ENCODE results near the gene YPEL2. TPM values are rescaled to one million over a fixed set of nuclear protein-coding genes. Genes with fewer than 3 reads are reported as not detected.

Gene YPEL2
- total RNA-seq, 6 experiments from 2014 or later, result 2.9 to 8.8 (median 4.6) TPM

DNA sequence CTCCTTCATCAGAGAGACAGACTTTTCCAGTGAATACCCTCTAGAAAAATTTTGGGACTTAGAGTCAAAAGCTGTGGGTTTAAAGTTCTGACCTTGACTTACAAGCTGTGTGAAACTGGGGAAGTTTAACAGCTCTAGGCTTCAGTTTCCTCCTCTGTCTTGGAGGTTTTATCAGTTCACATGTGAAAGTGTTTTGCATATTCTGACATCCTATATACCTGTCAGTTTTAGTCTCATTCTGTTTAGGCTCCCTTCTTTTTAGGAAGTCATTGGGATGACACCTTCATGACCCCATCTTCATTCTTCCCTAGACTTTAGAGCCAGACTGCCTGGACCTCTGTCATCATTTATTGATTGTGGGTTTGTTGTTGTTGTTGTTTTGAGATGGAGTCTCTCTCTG, 44.4 kb downstream of the YPEL2 start:
- H3K27ac Mint-ChIP-seq, result no peak overlapping the region
- no peak overlapping the region for H3K4me3 Mint-ChIP-seq
- H3K27me3 Mint-ChIP-seq (ENCODE audit: insufficient read depth), result no peaks in the 10 kb centered on the region
- H3K36me3 Mint-ChIP-seq (ENCODE audit: low read depth), result peaks cover 10% of the 10 kb centered on the region; the same call in 1 of the 2 replicates
- peaks cover 83% of the 10 kb centered on the region for H3K4me1 Mint-ChIP-seq (ENCODE audit: low read depth)
- TF ChIP-seq, protein P1, sequence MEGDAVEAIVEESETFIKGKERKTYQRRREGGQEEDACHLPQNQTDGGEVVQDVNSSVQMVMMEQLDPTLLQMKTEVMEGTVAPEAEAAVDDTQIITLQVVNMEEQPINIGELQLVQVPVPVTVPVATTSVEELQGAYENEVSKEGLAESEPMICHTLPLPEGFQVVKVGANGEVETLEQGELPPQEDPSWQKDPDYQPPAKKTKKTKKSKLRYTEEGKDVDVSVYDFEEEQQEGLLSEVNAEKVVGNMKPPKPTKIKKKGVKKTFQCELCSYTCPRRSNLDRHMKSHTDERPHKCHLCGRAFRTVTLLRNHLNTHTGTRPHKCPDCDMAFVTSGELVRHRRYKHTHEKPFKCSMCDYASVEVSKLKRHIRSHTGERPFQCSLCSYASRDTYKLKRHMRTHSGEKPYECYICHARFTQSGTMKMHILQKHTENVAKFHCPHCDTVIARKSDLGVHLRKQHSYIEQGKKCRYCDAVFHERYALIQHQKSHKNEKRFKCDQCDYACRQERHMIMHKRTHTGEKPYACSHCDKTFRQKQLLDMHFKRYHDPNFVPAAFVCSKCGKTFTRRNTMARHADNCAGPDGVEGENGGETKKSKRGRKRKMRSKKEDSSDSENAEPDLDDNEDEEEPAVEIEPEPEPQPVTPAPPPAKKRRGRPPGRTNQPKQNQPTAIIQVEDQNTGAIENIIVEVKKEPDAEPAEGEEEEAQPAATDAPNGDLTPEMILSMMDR (IDR thresholded peaks at IDR 0.05), result no peak
- no peaks in the 10 kb centered on the region for H3K9me3 Mint-ChIP-seq
- no peak for DNase-seq

DNA sequence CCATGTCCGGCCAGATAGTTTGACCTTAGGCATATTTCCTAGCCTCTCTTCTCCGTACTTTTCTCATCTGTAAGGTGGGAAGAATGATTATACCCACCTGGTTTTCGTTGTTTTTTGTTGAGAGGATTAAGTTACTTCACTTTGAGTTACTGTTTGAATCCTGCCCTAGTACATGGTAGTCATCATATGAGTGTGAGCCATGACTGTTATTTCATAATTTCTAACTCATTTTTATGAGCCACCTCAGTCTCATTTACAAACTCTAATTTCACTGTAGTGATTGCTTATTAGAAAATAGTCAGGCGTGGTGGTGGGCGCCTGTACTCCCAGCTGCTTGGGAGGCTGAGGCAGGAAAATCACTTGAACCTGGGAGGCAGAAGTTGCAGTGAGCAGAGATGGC, 45.1 kb downstream of the YPEL2 start:
- Mint-ChIP-seq H3K9me3 (no peaks in the 10 kb centered on the region), H3K27ac (no peak overlapping the region), H3K27me3 (ENCODE audit: insufficient read depth) (no peaks in the 10 kb centered on the region), H3K4me1 (ENCODE audit: low read depth) (peaks cover 80% of the 10 kb centered on the region), H3K4me3 (no peak overlapping the region), H3K36me3 (ENCODE audit: low read depth) (peaks cover 10% of the 10 kb centered on the region; the same call in 1 of the 2 replicates)
- no peak for DNase-seq
- TF ChIP-seq, protein P1 (IDR thresholded peaks at IDR 0.05), result no peak

DNA sequence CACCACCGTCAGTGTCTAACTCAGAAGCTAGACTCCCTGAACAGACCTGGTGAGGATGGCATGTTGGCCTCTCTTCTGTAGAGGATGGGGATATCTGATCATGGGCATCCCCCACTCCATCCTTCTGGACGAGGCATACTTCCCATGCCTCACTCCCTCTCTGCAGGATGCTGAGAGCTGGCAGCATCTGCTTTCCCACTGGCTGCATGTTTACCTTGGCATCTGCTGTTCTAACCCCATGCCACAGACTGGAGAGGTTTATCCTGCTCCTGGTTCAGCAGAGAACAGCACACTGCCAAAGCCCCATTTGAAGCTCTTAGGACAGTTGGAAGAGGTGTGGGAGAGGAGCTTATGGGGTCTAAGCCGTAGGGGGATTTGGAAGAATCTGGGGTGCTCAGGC, 46.0 kb downstream of the YPEL2 start:
- no peak for DNase-seq
- peaks cover 77% of the 10 kb centered on the region for H3K4me1 Mint-ChIP-seq (ENCODE audit: low read depth)
- H3K4me3 Mint-ChIP-seq, result no peak overlapping the region
- peaks cover 10% of the 10 kb centered on the region; the same call in 1 of the 2 replicates for H3K36me3 Mint-ChIP-seq (ENCODE audit: low read depth)
- H3K9me3 Mint-ChIP-seq, result no peaks in the 10 kb centered on the region
- no peaks in the 10 kb centered on the region for H3K27me3 Mint-ChIP-seq (ENCODE audit: insufficient read depth)
- TF ChIP-seq, protein P1 (IDR thresholded peaks at IDR 0.05), result no peak
- peak overlapping the region; percentile 84 for H3K27ac Mint-ChIP-seq

DNA sequence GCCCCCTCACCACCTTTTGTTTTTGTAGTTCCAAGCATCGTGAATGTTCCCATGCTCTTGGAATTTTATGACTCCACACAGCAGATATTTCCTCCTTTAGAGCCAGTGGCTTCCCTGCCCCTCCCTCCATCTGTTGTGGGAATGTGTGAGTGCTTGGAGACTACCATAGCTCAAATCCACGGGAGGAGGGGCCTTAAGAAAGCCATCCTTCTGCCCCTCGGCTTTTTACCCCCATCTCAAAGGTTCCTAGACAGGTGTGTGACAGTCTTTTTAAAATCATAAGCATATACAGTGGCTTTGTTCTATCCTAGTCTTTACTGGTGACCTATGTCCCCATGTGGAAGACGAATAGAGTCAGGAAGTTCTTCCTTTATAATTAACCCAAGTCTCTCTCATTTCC, 47.2 kb downstream of the YPEL2 start:
- TF ChIP-seq, protein P1 (IDR thresholded peaks at IDR 0.05), result no peak
- H3K4me3 Mint-ChIP-seq, result peak overlapping the region; percentile 57
- peak; percentile 63 for DNase-seq
- peaks cover 10% of the 10 kb centered on the region; the same call in 1 of the 2 replicates for H3K36me3 Mint-ChIP-seq (ENCODE audit: low read depth)
- H3K4me1 Mint-ChIP-seq (ENCODE audit: low read depth), result peaks cover 64% of the 10 kb centered on the region
- no peaks in the 10 kb centered on the region for H3K9me3 Mint-ChIP-seq
- peak overlapping the region; percentile 84 for H3K27ac Mint-ChIP-seq
- H3K27me3 Mint-ChIP-seq (ENCODE audit: insufficient read depth), result no peaks in the 10 kb centered on the region

DNA sequence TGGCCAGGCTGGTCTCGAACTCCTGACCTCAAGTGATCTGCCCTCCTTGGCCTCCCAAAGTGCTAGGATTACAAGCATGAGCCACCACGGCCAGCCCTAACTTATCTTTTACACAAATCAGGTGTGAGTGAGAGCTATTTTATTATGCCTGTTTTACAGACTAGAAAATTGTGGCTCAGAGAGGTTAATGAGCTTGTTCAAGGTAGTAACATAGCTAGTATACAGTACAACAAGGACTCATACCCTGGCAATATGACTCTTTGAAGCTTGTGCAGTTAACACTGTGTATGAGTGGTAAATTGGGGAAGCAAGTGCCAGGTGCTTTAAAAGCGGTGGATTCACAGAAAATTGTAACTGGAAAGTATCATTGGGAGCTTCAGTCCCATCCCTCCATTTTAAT, 49.0 kb downstream of the YPEL2 start:
- Mint-ChIP-seq H3K4me3 (no peak overlapping the region), H3K27ac (no peak overlapping the region), H3K4me1 (ENCODE audit: low read depth) (peaks cover 50% of the 10 kb centered on the region), H3K27me3 (ENCODE audit: insufficient read depth) (no peaks in the 10 kb centered on the region), H3K36me3 (ENCODE audit: low read depth) (peaks cover 7% of the 10 kb centered on the region; the same call in 1 of the 2 replicates), H3K9me3 (no peaks in the 10 kb centered on the region)
- TF ChIP-seq, protein P1 (IDR thresholded peaks at IDR 0.05), result no peak
- no peak for DNase-seq

All from HFFc6 (cell line).